Large intestine (tissue), 3 donors: ENCODE measurements around the gene ANKS1B. TPM values are rescaled to one million over a fixed set of nuclear protein-coding genes. Genes with fewer than 3 reads are reported as not detected.

Source experiments
- DNase-seq, 2 donors: peaks; one replicate each; pipeline versions ENCODE4 v3.0.0 to v3.0.0-alpha.2; 2013
- H3K27ac ChIP-seq: one replicate; pipeline ENCODE4 v1.5.1; 2013; ENCODE audit warnings: low read length
- H3K27me3 ChIP-seq: 2 replicates; pipeline ENCODE4 v1.6.1; 2013; ENCODE audit warnings: low read length; ENCODE audit not compliant: control insufficient read depth, insufficient read depth
- H3K36me3 ChIP-seq: 2 replicates; pipeline ENCODE4 v1.6.1; 2013; ENCODE audit warnings: low read length; ENCODE audit not compliant: control insufficient read depth, insufficient read depth
- H3K4me1 ChIP-seq: one replicate; pipeline ENCODE4 v1.6.1; 2013; ENCODE audit warnings: low read length; ENCODE audit not compliant: control insufficient read depth, insufficient read depth
- H3K4me3 ChIP-seq: one replicate; pipeline ENCODE4 v1.5.1; 2013; ENCODE audit warnings: low read length
- H3K9me3 ChIP-seq: one replicate; pipeline ENCODE4 v1.6.1; 2013; ENCODE audit warnings: mild to moderate bottlenecking, low read depth, low read length, moderate library complexity; ENCODE audit not compliant: control insufficient read depth
- WGBS: methylation state at CpG from one replicate; pipeline ENCODE4 v1.1.5; 2013; ENCODE audit warnings: low lambda C conversion rate; ENCODE audit not compliant: insufficient coverage; 5-methylcytosine and 5-hydroxymethylcytosine counted together
- polyA plus RNA-seq: library from polyadenylated mRNA; unstranded; fragments of 120-200 nt; gene quantifications from one replicate; pipeline ENCODE4 v1.2.1, GENCODE V29; 2013

The ANKS1B gene
- polyA plus RNA-seq, 1 donor: 2.4 TPM

GRCh38 chr12:99142651-99143050 is 842.1 kb downstream of the ANKS1B start:
- Histone ChIP-seq H3K9me3 (no peaks in the 10 kb centered on the region), H3K27me3 (no peaks in the 10 kb centered on the region), H3K27ac (no peak overlapping the region), H3K4me3 (no peak overlapping the region), H3K4me1 (no peaks in the 10 kb centered on the region), H3K36me3 (no peaks in the 10 kb centered on the region)
- DNase-seq: no peak

- DNase-seq: no peak
- no peak overlapping the region for H3K4me3 ChIP-seq
- no peaks in the 10 kb centered on the region for H3K36me3 ChIP-seq
- no CpG with 5 or more reads among the region's 7 CpGs for WGBS
- H3K27ac ChIP-seq: no peak overlapping the region
- H3K27me3 ChIP-seq: no peaks in the 10 kb centered on the region
- no peaks in the 10 kb centered on the region for H3K9me3 ChIP-seq
- H3K4me1 ChIP-seq: no peaks in the 10 kb centered on the region
Observed at GRCh38 chr12:99140017-99140720, 844.6 kb downstream of the ANKS1B start.

GRCh38 chr12:99138393-99138792 is 846.3 kb downstream of the ANKS1B start:
- Histone ChIP-seq H3K27me3 (no peaks in the 10 kb centered on the region), H3K9me3 (no peaks in the 10 kb centered on the region), H3K36me3 (no peaks in the 10 kb centered on the region), H3K4me3 (no peak overlapping the region), H3K27ac (no peak overlapping the region), H3K4me1 (no peaks in the 10 kb centered on the region)
- no peak for DNase-seq
- 67% methylated on average over 1 of the region's 4 CpGs for WGBS

- DNase-seq: no peak
- Histone ChIP-seq H3K27ac (no peak overlapping the region), H3K9me3 (no peaks in the 10 kb centered on the region), H3K4me1 (no peaks in the 10 kb centered on the region), H3K36me3 (no peaks in the 10 kb centered on the region), H3K4me3 (no peak overlapping the region), H3K27me3 (no peaks in the 10 kb centered on the region)
- WGBS: 100% methylated on average over 1 of the region's 8 CpGs
Observed at GRCh38 chr12:99137124-99137855, 847.4 kb downstream of the ANKS1B start.

GRCh38 chr12:99136516-99136915 is 848.2 kb downstream of the ANKS1B start:
- Histone ChIP-seq H3K9me3 (no peaks in the 10 kb centered on the region), H3K36me3 (no peaks in the 10 kb centered on the region), H3K27ac (no peak overlapping the region), H3K27me3 (no peaks in the 10 kb centered on the region), H3K4me3 (no peak overlapping the region), H3K4me1 (no peaks in the 10 kb centered on the region)
- no peak for DNase-seq

- no peaks in the 10 kb centered on the region for H3K27me3 ChIP-seq
- WGBS: no CpG with 5 or more reads among the region's 4 CpGs
- H3K4me1 ChIP-seq: no peaks in the 10 kb centered on the region
- DNase-seq: no peak
- no peak overlapping the region for H3K27ac ChIP-seq
- H3K4me3 ChIP-seq: no peak overlapping the region
- no peaks in the 10 kb centered on the region for H3K36me3 ChIP-seq
- no peaks in the 10 kb centered on the region for H3K9me3 ChIP-seq
Observed at GRCh38 chr12:99135376-99135775, 849.4 kb downstream of the ANKS1B start.

GRCh38 chr12:99133401-99133800 is 851.3 kb downstream of the ANKS1B start:
- no CpG with 5 or more reads among the region's 2 CpGs for WGBS
- DNase-seq: no peak
- Histone ChIP-seq H3K36me3 (no peaks in the 10 kb centered on the region), H3K27me3 (no peaks in the 10 kb centered on the region), H3K27ac (no peak overlapping the region), H3K9me3 (no peaks in the 10 kb centered on the region), H3K4me3 (no peak overlapping the region), H3K4me1 (no peaks in the 10 kb centered on the region)

- 0% methylated on average over 1 of the region's 7 CpGs for WGBS
- Histone ChIP-seq H3K36me3 (no peaks in the 10 kb centered on the region), H3K27ac (no peak overlapping the region), H3K27me3 (no peaks in the 10 kb centered on the region), H3K9me3 (no peaks in the 10 kb centered on the region), H3K4me1 (no peaks in the 10 kb centered on the region), H3K4me3 (no peak overlapping the region)
- DNase-seq: no peak
Observed at GRCh38 chr12:99131751-99132199, 853.0 kb downstream of the ANKS1B start.

GRCh38 chr12:99130808-99131553 is 853.8 kb downstream of the ANKS1B start:
- WGBS: 90% methylated on average over 2 of the region's 3 CpGs
- no peak for DNase-seq
- H3K27ac ChIP-seq: no peak overlapping the region

GRCh38 chr12:99128246-99128802 is 856.4 kb downstream of the ANKS1B start:
- no peaks in the 10 kb centered on the region for H3K9me3 ChIP-seq
- DNase-seq: no peak
- H3K4me3 ChIP-seq: no peak overlapping the region
- WGBS: no CpG with 5 or more reads among the region's 1 CpG
- no peaks in the 10 kb centered on the region for H3K4me1 ChIP-seq
- H3K27ac ChIP-seq: no peak overlapping the region
- H3K27me3 ChIP-seq: no peaks in the 10 kb centered on the region
- no peaks in the 10 kb centered on the region for H3K36me3 ChIP-seq

More at GRCh38 chr12:99130808-99131553, 853.8 kb downstream of the ANKS1B start:
- Histone ChIP-seq H3K9me3 (no peaks in the 10 kb centered on the region), H3K36me3 (no peaks in the 10 kb centered on the region), H3K4me1 (no peaks in the 10 kb centered on the region), H3K27me3 (no peaks in the 10 kb centered on the region), H3K4me3 (no peak overlapping the region)
